PC-3 (cell line): ENCODE data around the gene YWHAQ. TPM values are rescaled to one million over a fixed set of nuclear protein-coding genes. Genes with fewer than 3 reads are reported as not detected.
A peak's percentile ranks its signal among the peaks of the same experiment; 100 is the strongest.

Source experiments
- ATAC-seq: fragments of 200-7000 bp; cut with Tn5 transposase; 2 replicates; pipeline ENCODE4 v1.9.1; 2020; ENCODE audit warnings: mild to moderate bottlenecking, moderate library complexity
- BruUV-seq: library from RNA; stranded (reverse); fragments of 400-500 nt; replicated peaks from 2 replicates; lab custom pipeline; 2021; lab: Mats Ljungman, UMichigan
- CTCF ChIA-PET: fragments of 300-600 bp; sonication (Branson Sonifier 250); formaldehyde crosslinking; loops from one replicate; lab custom pipeline; 2022; ENCODE audit warnings: antibody characterized with exemption; lab: Charles Lee
- POLR2A ChIA-PET: fragments of 300-600 bp; sonication (Branson Sonifier 250); formaldehyde crosslinking; loops from one replicate; lab custom pipeline; 2022; ENCODE audit warnings: antibody characterized with exemption; ENCODE audit not compliant: unreplicated experiment; lab: Charles Lee
- DNase-seq: peaks from one replicate; pipeline ENCODE4 v3.0.0-alpha.2; 2015
- H2AFZ ChIP-seq: fragments of 300-600 bp; sonication (generic); 2 replicates; pipeline ENCODE4 v1.6.0; 2016; ENCODE audit warnings: antibody characterized with exemption, low read length
- H3F3A ChIP-seq: fragments of 300-600 bp; sonication (generic); one replicate; pipeline ENCODE4 v1.6.0; 2017; ENCODE audit warnings: antibody characterized with exemption, low read length, control low read depth, mild to moderate bottlenecking; ENCODE audit not compliant: unreplicated experiment
- H3K27ac ChIP-seq: fragments of 300-600 bp; sonication (generic); 2 replicates; pipeline ENCODE4 v1.5.1; 2016; ENCODE audit warnings: mild to moderate bottlenecking, low read length
- H3K27me3 ChIP-seq: fragments of 300-600 bp; sonication (generic); 2 replicates; pipeline ENCODE4 v1.6.1; 2016; ENCODE audit warnings: low read length, mixed read lengths
- H3K36me3 ChIP-seq: fragments of 300-600 bp; sonication (generic); 2 replicates; pipeline ENCODE4 v1.6.1; 2016; ENCODE audit warnings: low read depth, mixed run types, low read length, mixed read lengths
- H3K4me1 ChIP-seq: fragments of 300-600 bp; sonication (generic); 2 replicates; pipeline ENCODE4 v1.5.1; 2016; ENCODE audit warnings: low read length; ENCODE audit not compliant: insufficient read depth
- H3K4me2 ChIP-seq: fragments of 300-600 bp; sonication (generic); 2 replicates; pipeline ENCODE4 v1.6.0; 2016; ENCODE audit warnings: low read length
- H3K4me3 ChIP-seq: fragments of 300-600 bp; sonication (generic); 2 replicates; pipeline ENCODE4 v1.5.1; 2016; ENCODE audit warnings: mild to moderate bottlenecking, low read length, mixed read lengths
- H3K79me2 ChIP-seq: fragments of 300-600 bp; sonication (generic); 2 replicates; pipeline ENCODE4 v1.6.1; 2017; ENCODE audit warnings: low read length, mixed read lengths
- H3K9ac ChIP-seq: fragments of 300-600 bp; sonication (generic); 2 replicates; pipeline ENCODE4 v1.6.0; 2016; ENCODE audit warnings: mild to moderate bottlenecking, low read length
- H3K9me2 ChIP-seq: fragments of 300-600 bp; sonication (generic); replicated peaks from 2 replicates; pipeline ENCODE4 v1.6.1; 2016; ENCODE audit warnings: mixed run types, low read length, mixed read lengths
- H3K9me3 ChIP-seq: fragments of 300-600 bp; sonication (generic); 2 replicates; pipeline ENCODE4 v1.6.1; 2016; ENCODE audit warnings: low read length, mixed read lengths
- H4K20me1 ChIP-seq: fragments of 300-600 bp; sonication (generic); 2 replicates; pipeline ENCODE4 v1.6.1; 2016; ENCODE audit warnings: low read length, mixed read lengths
- CTCF ChIP-seq: fragments of 300-600 bp; sonication (generic); conservative IDR thresholded peaks from 2 replicates; pipeline ENCODE4 v1.5.1; 2017; ENCODE audit warnings: antibody characterized with exemption, low read depth, mild to moderate bottlenecking, low read length
- EZH2 ChIP-seq: fragments of 300-600 bp; sonication (generic); IDR thresholded peaks from one replicate; pipeline ENCODE4 v1.6.1; 2017; ENCODE audit warnings: antibody characterized with exemption, mild to moderate bottlenecking, low read length; ENCODE audit not compliant: unreplicated experiment
- EZH2phosphoT487 ChIP-seq: fragments of 300-600 bp; sonication (generic); IDR thresholded peaks from 2 replicates; pipeline ENCODE4 v1.6.1; 2018; ENCODE audit warnings: mild to moderate bottlenecking, antibody characterized with exemption, low read length, borderline replicate concordance
- intact Hi-C: fragments of 100-400 bp; cut with micrococcal nuclease; formaldehyde crosslinking; loops from 2 replicates; pipeline ENCODE4 v1.9.0; 2023
- total RNA-seq: library from RNA; depleted of rRNA; stranded (reverse); fragments of >200 nt; gene quantifications from 2 replicates; pipeline ENCODE4 v1.2.3, GENCODE V29; 2014

The YWHAQ gene
- total RNA-seq, 1 experiment from 2014 or later, result 377 TPM

GRCh38 chr2:9573840-9574239, 57.0 kb downstream of the YWHAQ start:
- no peak overlapping the region for H3K4me2 ChIP-seq
- ChIA-PET POLR2A (no interaction called here), CTCF (no interaction called here)
- no peaks in the 10 kb centered on the region for H3K9me3 ChIP-seq
- DNase-seq (no peak), ATAC-seq (no peak)
- H3K27ac ChIP-seq, result no peak overlapping the region
- no peaks in the 10 kb centered on the region for H4K20me1 ChIP-seq
- no peaks in the 10 kb centered on the region for H3K36me3 ChIP-seq
- TF ChIP-seq CTCF (peak; percentile 23; the same call in 1 of the 2 replicates), EZH2 (no peak)
- H3K27me3 ChIP-seq, result no peaks in the 10 kb centered on the region
- no peak overlapping the region for H3K9ac ChIP-seq
- H3F3A ChIP-seq, result no peaks in the 10 kb centered on the region
- no peak overlapping the region for H3K4me3 ChIP-seq
- H3K4me1 ChIP-seq, result no peaks in the 10 kb centered on the region
- intact Hi-C loops, result no loop called here
- no peak overlapping the region for H2AFZ ChIP-seq
- no TSS peak for BruUV-seq
- no peaks in the 10 kb centered on the region for H3K9me2 ChIP-seq
- no peaks in the 10 kb centered on the region for H3K79me2 ChIP-seq

- DNase-seq, result no peak
- no peaks in the 10 kb centered on the region for H3K4me1 ChIP-seq
- no peak overlapping the region for H3K9ac ChIP-seq
- H3K9me3 ChIP-seq, result no peaks in the 10 kb centered on the region
- H3K27ac ChIP-seq, result no peak overlapping the region
- no peak overlapping the region for H2AFZ ChIP-seq
- no peaks in the 10 kb centered on the region for H3K27me3 ChIP-seq
- no peaks in the 10 kb centered on the region for H3K9me2 ChIP-seq
- TF ChIP-seq EZH2 (no peak), EZH2phosphoT487 (no peak), CTCF (no peak)
- no peak for ATAC-seq
- BruUV-seq, result no TSS peak
- no peak overlapping the region for H3K4me2 ChIP-seq
- H4K20me1 ChIP-seq, result no peaks in the 10 kb centered on the region
- CTCF ChIA-PET, result no interaction called here
- POLR2A ChIA-PET, result interaction anchor here (0.6 kb wide), 1 partner anchor 164 kb away, joined by 3 read pairs; no protein-coding TSS in a partner anchor
- H3F3A ChIP-seq, result no peaks in the 10 kb centered on the region
- intact Hi-C loops, result no loop called here
- H3K36me3 ChIP-seq, result no peaks in the 10 kb centered on the region
- H3K79me2 ChIP-seq, result no peaks in the 10 kb centered on the region
- H3K4me3 ChIP-seq, result no peak overlapping the region
These were observed 57.6 kb downstream of the YWHAQ start for GRCh38 chr2:9573013-9573720.
